K562 (cell line): ENCODE results near the gene ST7. TPM values are rescaled to one million over a fixed set of nuclear protein-coding genes. Genes with fewer than 3 reads are reported as not detected.

Source experiments
- BMI1 ChIP-seq: fragments of 150-350 bp; IDR thresholded peaks from 2 replicates; pipeline ENCODE4 v1.6.1; 2014; ENCODE audit warnings: low read length
- CBX1 ChIP-seq: sonication (generic); IDR thresholded peaks from 2 replicates; pipeline ENCODE4 v1.6.1; 2016; ENCODE audit warnings: antibody characterized with exemption, low read depth, mild to moderate bottlenecking
- CREB3L1 ChIP-seq: fragments of 450-650 bp; IDR thresholded peaks from 2 replicates; pipeline ENCODE4 v1.6.1; 2014; ENCODE audit warnings: low read depth, mild to moderate bottlenecking, moderate library complexity, borderline replicate concordance
- ETV1 ChIP-seq: fragments of 450-650 bp; conservative IDR thresholded peaks from 2 replicates; pipeline ENCODE4 v1.6.1; 2016; ENCODE audit warnings: missing genetic modification characterization, control low read depth, low read depth, missing compliant biosample characterization
- FOS ChIP-seq: IDR thresholded peaks from 3 replicates; pipeline ENCODE4 v1.6.1; 2011; ENCODE audit not compliant: insufficient read length; ENCODE audit errors: extremely low read depth
- HDAC1 ChIP-seq, 2 experiments: fragments of 450-650 bp; IDR thresholded peaks; 2 replicates each; pipeline ENCODE4 v1.6.1; 2016 to 2017; ENCODE audit warnings: inconsistent platforms in 1 of 2, mild to moderate bottlenecking in 1 of 2, moderate library complexity in 1 of 2
- ILF3 ChIP-seq: fragments of 450-650 bp; IDR thresholded peaks from 2 replicates; pipeline ENCODE4 v1.6.1; 2018; ENCODE audit warnings: antibody characterized with exemption, mild to moderate bottlenecking, moderate library complexity, borderline replicate concordance
- MCM7 ChIP-seq, 2 experiments: fragments of 450-650 bp; IDR thresholded peaks; 2 replicates each; pipeline ENCODE4 v1.6.1; 2016 to 2018
- MEF2D ChIP-seq: conservative IDR thresholded peaks from 2 replicates; pipeline ENCODE4 v1.6.1; 2016; ENCODE audit warnings: low read depth, missing genetic modification characterization, missing compliant biosample characterization
- NFIC ChIP-seq: fragments of 450-650 bp; IDR thresholded peaks from 2 replicates; pipeline ENCODE4 v1.6.1; 2017; ENCODE audit warnings: mild to moderate bottlenecking, inconsistent platforms
- NR4A1 ChIP-seq, 2 experiments: fragments of 250-450 bp in 1 of 2; fragments of 450-650 bp in 1 of 2; sonication (Bioruptor Pico) in 1 of 2; IDR thresholded peaks; 2 replicates each; pipeline versions ENCODE4 v1.4.0 to v1.6.1; 2016 to 2020; ENCODE audit warnings: mild to moderate bottlenecking in 2 of 2, missing compliant biosample characterization in 1 of 2, missing genetic modification characterization in 1 of 2, moderate library complexity in 1 of 2
- RBFOX2 ChIP-seq: fragments of 200-400 bp; formaldehyde crosslinking; IDR thresholded peaks from 2 replicates; pipeline ENCODE4 v1.6.1; 2017; ENCODE audit warnings: low read depth, mild to moderate bottlenecking, low read length, moderate library complexity
- RBM15 ChIP-seq: fragments of 200-400 bp; formaldehyde crosslinking; IDR thresholded peaks from 2 replicates; pipeline ENCODE4 v1.6.1; 2018; ENCODE audit warnings: mild to moderate bottlenecking, low read length, moderate library complexity; ENCODE audit not compliant: insufficient read depth
- SMARCE1 ChIP-seq: fragments of 450-650 bp; IDR thresholded peaks from 2 replicates; pipeline ENCODE4 v1.7.1; 2016; ENCODE audit warnings: mild to moderate bottlenecking
- TBL1XR1 ChIP-seq, 2 experiments: IDR thresholded peaks; 2 replicates each; pipeline ENCODE4 v1.6.1; 2012; ENCODE audit warnings: improper control_type of control experiment in 2 of 2, low read length in 2 of 2, mild to moderate bottlenecking in 1 of 2
- TEAD1 ChIP-seq, 2 experiments: fragments of 450-650 bp in 1 of 2; sonication (generic) in 1 of 2; formaldehyde crosslinking; IDR thresholded peaks; 2 replicates each; pipeline versions ENCODE4 v1.4.0 to v1.8.0; 2020 to 2022; ENCODE audit warnings: mild to moderate bottlenecking in 2 of 2, missing genetic modification reagents in 1 of 2
- XRCC4 ChIP-seq: IDR thresholded peaks from one replicate; pipeline ENCODE4 v1.6.1; 2011; ENCODE audit not compliant: insufficient read depth, insufficient read length; ENCODE audit errors: extremely low read depth
- polyA plus RNA-seq, 8 experiments: library from polyadenylated mRNA; depleted of rRNA in 4 of 8; stranded (reverse) in 5 of 8; unstranded in 3 of 8; fragments of >200 nt; fragmentation: Nextera tagmentation in 2 of 8; fragmentation: Illumina TruSeq in 1 of 8; extraction: Ambion mirVana in 2 of 8; extraction: Trizol in 1 of 8; gene quantifications; 2 replicates each; pipeline versions ENCODE4 v1.2.1 to v1.2.3, GENCODE V29; 2011 to 2014; ENCODE audit warnings: inconsistent platforms in 1 of 8, missing spikeins in 1 of 8
- total RNA-seq, 7 experiments: library from RNA; depleted of rRNA in 6 of 7; stranded (reverse); fragments of >200 nt in 6 of 7; fragmentation: Illumina TruSeq in 2 of 7; extraction: Trizol in 2 of 7; gene quantifications; 2 replicates each; pipeline versions ENCODE4 v1.2.1 to v1.2.3, GENCODE V29; 2011 to 2021; ENCODE audit warnings: low replicate concordance in 1 of 7
- TF ChIP-seq, protein P1 (sequence below), 2 experiments: fragments of 450-650 bp; IDR thresholded peaks; 2 replicates each; pipeline ENCODE4 v1.6.1; 2016; ENCODE audit warnings: mild to moderate bottlenecking in 2 of 2, borderline replicate concordance in 1 of 2, low read depth in 1 of 2, moderate library complexity in 1 of 2

Gene ST7
- total and polyA plus RNA-seq, 9 of the 15 experiments (the other 6 are each of a cell fraction or from before 2014, with no cell fraction given), result 23.9 to 56.3 (median 36.9) TPM

- no peak for TF ChIP-seq CREB3L1
- no peak for TF ChIP-seq RBM15
- TF ChIP-seq BMI1, result no peak
- no peak for TF ChIP-seq TBL1XR1 (IDR thresholded peaks at IDR 0.05; ENCODE audit: low read length in 2 of 2)
- no peak for TF ChIP-seq RBFOX2
- TF ChIP-seq ILF3, result no peak
- no peak for TF ChIP-seq TEAD1 (CRISPR knock-in tag; IDR thresholded peaks at IDR 0.05)
- no peak for TF ChIP-seq FOS
- no peak for TF ChIP-seq MEF2D (tag)
- no peak for TF ChIP-seq NFIC
- TF ChIP-seq MCM7 (IDR thresholded peaks at IDR 0.05), result no peak
- peak; percentile 65; the same call in 1 of the 2 replicates for TF ChIP-seq SMARCE1
- 0 out of 4 replicates have a peak, but pooled peaks of 1 of the 2 experiments have one; percentile 15 for TF ChIP-seq HDAC1 (IDR thresholded peaks at IDR 0.05)
- TF ChIP-seq, protein P1, sequence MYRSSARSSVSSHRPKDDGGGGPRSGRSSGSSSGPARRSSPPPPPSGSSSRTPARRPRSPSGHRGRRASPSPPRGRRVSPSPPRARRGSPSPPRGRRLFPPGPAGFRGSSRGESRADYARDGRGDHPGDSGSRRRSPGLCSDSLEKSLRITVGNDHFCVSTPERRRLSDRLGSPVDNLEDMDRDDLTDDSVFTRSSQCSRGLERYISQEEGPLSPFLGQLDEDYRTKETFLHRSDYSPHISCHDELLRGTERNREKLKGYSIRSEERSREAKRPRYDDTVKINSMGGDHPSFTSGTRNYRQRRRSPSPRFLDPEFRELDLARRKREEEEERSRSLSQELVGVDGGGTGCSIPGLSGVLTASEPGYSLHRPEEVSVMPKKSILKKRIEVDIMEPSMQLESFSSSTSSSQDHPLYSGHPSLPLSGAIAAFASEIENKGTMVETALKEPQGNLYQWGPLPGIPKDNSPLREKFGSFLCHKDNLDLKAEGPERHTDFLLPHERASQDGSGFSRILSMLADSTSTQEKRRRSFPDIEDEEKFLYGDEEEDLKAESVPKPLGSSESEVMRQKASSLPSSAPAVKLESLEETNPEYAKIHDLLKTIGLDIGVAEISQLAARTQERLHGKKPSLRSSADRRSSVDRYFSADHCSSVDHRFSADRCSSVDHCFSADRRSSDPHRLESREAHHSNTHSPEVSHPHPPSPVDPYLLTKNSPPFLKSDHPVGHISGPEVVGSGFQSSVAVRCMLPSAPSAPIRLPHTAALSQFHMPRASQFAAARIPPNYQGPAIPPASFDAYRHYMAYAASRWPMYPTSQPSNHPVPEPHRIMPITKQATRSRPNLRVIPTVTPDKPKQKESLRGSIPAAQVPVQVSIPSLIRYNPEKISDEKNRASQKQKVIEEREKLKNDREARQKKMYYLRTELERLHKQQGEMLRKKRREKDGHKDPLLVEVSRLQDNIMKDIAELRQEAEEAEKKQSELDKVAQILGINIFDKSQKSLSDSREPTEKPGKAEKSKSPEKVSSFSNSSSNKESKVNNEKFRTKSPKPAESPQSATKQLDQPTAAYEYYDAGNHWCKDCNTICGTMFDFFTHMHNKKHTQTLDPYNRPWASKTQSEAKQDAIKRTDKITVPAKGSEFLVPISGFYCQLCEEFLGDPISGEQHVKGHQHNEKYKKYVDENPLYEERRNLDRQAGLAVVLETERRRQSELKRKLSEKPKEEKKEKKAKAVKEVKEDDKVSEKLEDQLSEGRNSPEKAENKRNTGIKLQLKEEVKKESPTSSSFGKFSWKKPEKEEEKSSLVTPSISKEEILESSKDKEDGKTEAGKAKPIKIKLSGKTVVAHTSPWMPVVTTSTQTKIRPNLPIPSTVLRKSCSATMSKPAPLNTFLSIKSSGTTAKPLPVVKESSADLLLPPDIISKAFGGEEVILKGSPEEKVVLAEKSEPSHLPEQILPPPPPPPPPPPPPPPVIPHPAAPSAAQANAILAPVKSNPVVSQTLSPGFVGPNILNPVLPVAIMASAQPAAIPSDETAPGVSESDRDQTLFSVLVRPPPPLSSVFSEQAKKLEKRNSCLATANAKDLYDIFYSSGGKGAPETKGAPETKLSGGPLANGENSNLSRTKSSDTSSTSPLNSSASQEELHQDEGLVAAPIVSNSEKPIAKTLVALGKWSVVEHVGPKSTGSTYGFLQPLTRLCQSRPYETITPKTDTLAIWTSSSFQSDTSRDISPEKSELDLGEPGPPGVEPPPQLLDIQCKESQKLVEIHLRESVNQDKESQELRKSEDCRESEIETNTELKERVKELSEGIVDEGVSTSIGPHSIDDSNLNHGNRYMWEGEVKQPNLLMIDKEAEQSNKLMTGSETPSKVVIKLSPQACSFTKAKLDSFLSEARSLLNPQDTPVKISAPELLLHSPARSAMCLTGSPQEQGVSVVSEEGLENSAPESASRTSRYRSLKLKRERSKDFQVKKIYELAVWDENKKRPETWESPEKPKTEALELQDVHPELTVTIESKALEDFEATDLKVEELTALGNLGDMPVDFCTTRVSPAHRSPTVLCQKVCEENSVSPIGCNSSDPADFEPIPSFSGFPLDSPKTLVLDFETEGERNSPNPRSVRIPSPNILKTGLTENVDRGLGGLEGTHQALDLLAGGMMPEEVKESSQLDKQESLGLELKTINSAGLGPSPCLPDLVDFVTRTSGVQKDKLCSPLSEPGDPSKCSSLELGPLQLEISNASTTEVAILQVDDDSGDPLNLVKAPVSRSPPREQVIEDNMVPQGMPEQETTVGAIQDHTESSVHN (IDR thresholded peaks at IDR 0.05; ENCODE audit: borderline replicate concordance in 1 of 2, low read depth in 1 of 2), result no peak
- no peak for TF ChIP-seq XRCC4
- no peak for TF ChIP-seq CBX1
- no peak for TF ChIP-seq ETV1 (tag)
- no peak for TF ChIP-seq NR4A1 (CRISPR knock-in tag; IDR thresholded peaks at IDR 0.05)
- no peak for TF ChIP-seq NR4A1 (tag; IDR thresholded peaks at IDR 0.05)
These were observed 92.8 kb downstream of the ST7 start (continued) for GRCh38 chr7:117045927-117046710.
